HepG2 (cell line): ENCODE data around the gene TAMALIN. TPM values are rescaled to one million over a fixed set of nuclear protein-coding genes. Genes with fewer than 3 reads are reported as not detected.
A peak's percentile ranks its signal among the peaks of the same experiment; 100 is the strongest.

ENCODE experiments used
- CREBL2 ChIP-seq: sonication (generic); formaldehyde crosslinking; IDR thresholded peaks from 2 replicates; pipeline ENCODE4 v1.8.1; 2023; ENCODE audit warnings: missing genetic modification reagents, mild to moderate bottlenecking, borderline replicate concordance
- HBP1 ChIP-seq: IDR thresholded peaks from 2 replicates; pipeline ENCODE4 v1.6.1; 2016; ENCODE audit warnings: low read depth, control low read depth
- HMG20B ChIP-seq: conservative IDR thresholded peaks from 2 replicates; pipeline ENCODE4 v1.6.1; 2016; ENCODE audit warnings: missing genetic modification reagents, missing compliant biosample characterization
- JDP2 ChIP-seq: sonication (generic); formaldehyde crosslinking; IDR thresholded peaks from 2 replicates; pipeline ENCODE4 v1.8.1; 2022; ENCODE audit warnings: missing genetic modification reagents, borderline replicate concordance
- KDM3A ChIP-seq: IDR thresholded peaks from 2 replicates; pipeline ENCODE4 v1.6.1; 2018; ENCODE audit warnings: low read depth, missing compliant biosample characterization
- MAFG ChIP-seq: sonication (generic); formaldehyde crosslinking; IDR thresholded peaks from 2 replicates; pipeline ENCODE4 v1.5.1; 2020; ENCODE audit warnings: mild to moderate bottlenecking, missing genetic modification reagents
- MXD3 ChIP-seq: IDR thresholded peaks from 2 replicates; pipeline ENCODE4 v1.6.1; 2016; ENCODE audit warnings: mild to moderate bottlenecking, missing biosample characterization, missing genetic modification reagents
- NAIF1 ChIP-seq: sonication (generic); formaldehyde crosslinking; IDR thresholded peaks from 2 replicates; pipeline ENCODE4 v1.5.0; 2020; ENCODE audit warnings: mild to moderate bottlenecking, missing genetic modification reagents, borderline replicate concordance
- NFE2 ChIP-seq: sonication (generic); formaldehyde crosslinking; IDR thresholded peaks from 2 replicates; pipeline ENCODE4 v1.4.0; 2020; ENCODE audit warnings: missing genetic modification reagents
- NFE2L1 ChIP-seq: sonication (generic); formaldehyde crosslinking; IDR thresholded peaks from 2 replicates; pipeline ENCODE4 v1.4.0; 2020; ENCODE audit warnings: missing genetic modification reagents, mild to moderate bottlenecking, borderline replicate concordance
- NRL ChIP-seq: sonication (generic); formaldehyde crosslinking; IDR thresholded peaks from 2 replicates; pipeline ENCODE4 v1.5.0; 2020; ENCODE audit warnings: missing genetic modification reagents, mild to moderate bottlenecking, moderate library complexity, borderline replicate concordance
- PATZ1 ChIP-seq: sonication (generic); formaldehyde crosslinking; IDR thresholded peaks from 2 replicates; pipeline ENCODE4 v1.4.0; 2020; ENCODE audit warnings: missing genetic modification reagents
- RBM39 ChIP-seq: fragments of 200-400 bp; formaldehyde crosslinking; IDR thresholded peaks from one replicate; pipeline ENCODE4 v1.6.1; 2018; ENCODE audit warnings: antibody characterized with exemption, mild to moderate bottlenecking, low read depth, low read length; ENCODE audit not compliant: poor library complexity, severe bottlenecking
- RFXANK ChIP-seq: IDR thresholded peaks from 2 replicates; pipeline ENCODE4 v1.6.1; 2016
- SAP130 ChIP-seq: IDR thresholded peaks from 2 replicates; pipeline ENCODE4 v1.6.1; 2016; ENCODE audit warnings: low read depth
- SOX13 ChIP-seq, 3 experiments: fragments of 450-650 bp in 1 of 3; sonication (generic) in 1 of 3; formaldehyde crosslinking in 1 of 3; IDR thresholded peaks in 2 of 3; conservative IDR thresholded peaks in 1 of 3; 2 replicates each; pipeline versions ENCODE4 v1.5.0 to v1.6.1; 2016 to 2020; ENCODE audit warnings: antibody characterized with exemption in 1 of 3, mild to moderate bottlenecking in 1 of 3, missing compliant biosample characterization in 1 of 3, missing genetic modification reagents in 1 of 3, moderate library complexity in 1 of 3
- SP140L ChIP-seq: sonication (generic); formaldehyde crosslinking; IDR thresholded peaks from 2 replicates; pipeline ENCODE4 v1.4.0; 2020; ENCODE audit warnings: missing genetic modification reagents, borderline replicate concordance
- ZBTB20 ChIP-seq: sonication (generic); formaldehyde crosslinking; IDR thresholded peaks from 2 replicates; pipeline ENCODE4 v1.8.1; 2023; ENCODE audit warnings: missing genetic modification reagents, low read depth, mild to moderate bottlenecking, borderline replicate concordance
- ZFP1 ChIP-seq: IDR thresholded peaks from 2 replicates; pipeline ENCODE4 v1.6.1; 2016
- ZFP62 ChIP-seq: sonication (generic); formaldehyde crosslinking; IDR thresholded peaks from 2 replicates; pipeline ENCODE4 v1.4.0; 2020; ENCODE audit warnings: missing genetic modification reagents
- ZMYM4 ChIP-seq: sonication (generic); formaldehyde crosslinking; IDR thresholded peaks from 2 replicates; pipeline ENCODE4 v1.8.1; 2023; ENCODE audit warnings: mild to moderate bottlenecking, missing genetic modification reagents
- ZNF335 ChIP-seq: sonication (generic); formaldehyde crosslinking; IDR thresholded peaks from 2 replicates; pipeline ENCODE4 v1.4.0; 2020; ENCODE audit warnings: missing genetic modification reagents
- ZNF451 ChIP-seq: sonication (generic); formaldehyde crosslinking; IDR thresholded peaks from 2 replicates; pipeline ENCODE4 v1.5.0; 2020; ENCODE audit warnings: mild to moderate bottlenecking, missing genetic modification reagents
- ZNF503 ChIP-seq: sonication (generic); formaldehyde crosslinking; IDR thresholded peaks from 2 replicates; pipeline ENCODE4 v1.4.0; 2020; ENCODE audit warnings: missing genetic modification reagents
- ZNF564 ChIP-seq: sonication (generic); formaldehyde crosslinking; IDR thresholded peaks from 2 replicates; pipeline ENCODE4 v1.8.1; 2023; ENCODE audit warnings: mild to moderate bottlenecking, missing genetic modification reagents
- polyA plus RNA-seq, 8 experiments: library from polyadenylated mRNA; depleted of rRNA in 3 of 8; stranded (reverse) in 7 of 8; unstranded in 1 of 8; fragments of >200 nt; fragmentation: Illumina TruSeq in 4 of 8; extraction: Trizol in 4 of 8; gene quantifications; 2 replicates each; pipeline versions ENCODE4 v1.2.1 to v1.2.3, GENCODE V29; 2011 to 2016; ENCODE audit warnings: low read depth in 4 of 8, missing spikeins in 1 of 8, mixed read lengths in 1 of 8; ENCODE audit not compliant: insufficient read depth in 1 of 8
- total RNA-seq, 5 experiments: library from RNA; depleted of rRNA; stranded (reverse); fragments of >200 nt; fragmentation: Illumina TruSeq; extraction: Trizol; gene quantifications; 2 replicates each; pipeline ENCODE4 v1.2.3, GENCODE V29; 2016; ENCODE audit warnings: low read depth in 1 of 5

The TAMALIN gene
- total and polyA plus RNA-seq, 2 of the 13 experiments (the other 11 are each of a cell fraction or from before 2014, with no cell fraction given): 2.9 to 10.9 TPM

GRCh38 chr12:52050758-52051541 lies 44.2 kb downstream of the TAMALIN start, which contains the start of gene NR4A1 (continued):
- TF ChIP-seq HBP1 (0 out of 2 replicates have a peak, but pooled peaks have one; percentile 23), ZFP62 (CRISPR knock-in tag) (no peak), SP140L (CRISPR knock-in tag) (no peak), ZNF451 (CRISPR knock-in tag) (0 out of 2 replicates have a peak, but pooled peaks have one; percentile 32), ZNF503 (CRISPR knock-in tag) (no peak), ZBTB20 (CRISPR knock-in tag) (no peak), KDM3A (CRISPR knock-in tag) (no peak; the same call in 1 of the 2 replicates), JDP2 (CRISPR knock-in tag) (no peak), ZMYM4 (CRISPR knock-in tag) (peak; percentile 83; the same call in 1 of the 2 replicates), NAIF1 (CRISPR knock-in tag) (peak; percentile 43; the same call in 1 of the 2 replicates), SAP130 (CRISPR knock-in tag) (peak; percentile 74), ZFP1 (CRISPR knock-in tag) (no peak), CREBL2 (CRISPR knock-in tag) (no peak), HMG20B (CRISPR knock-in tag) (no peak), RFXANK (CRISPR knock-in tag) (no peak), PATZ1 (peak; percentile 88), RBM39 (peak; percentile 68), MXD3 (CRISPR knock-in tag) (no peak), NFE2L1 (CRISPR knock-in tag) (no peak), NFE2 (no peak), SOX13 (IDR thresholded peaks at IDR 0.05) (no peak), SOX13 (CRISPR knock-in tag; conservative IDR thresholded peaks at IDR 0.05 in 1 of 2, IDR thresholded peaks at IDR 0.05 in 1 of 2) (peak in 1 of 2 experiments; percentile 27; a peak in 1 of 4 replicates), ZNF335 (CRISPR knock-in tag) (no peak), MAFG (CRISPR knock-in tag) (no peak), ZNF564 (CRISPR knock-in tag) (no peak; the same call in 1 of the 2 replicates), NRL (no peak)
